ENCODE results near the gene AGBL4.

AGBL4 gene

DNA sequence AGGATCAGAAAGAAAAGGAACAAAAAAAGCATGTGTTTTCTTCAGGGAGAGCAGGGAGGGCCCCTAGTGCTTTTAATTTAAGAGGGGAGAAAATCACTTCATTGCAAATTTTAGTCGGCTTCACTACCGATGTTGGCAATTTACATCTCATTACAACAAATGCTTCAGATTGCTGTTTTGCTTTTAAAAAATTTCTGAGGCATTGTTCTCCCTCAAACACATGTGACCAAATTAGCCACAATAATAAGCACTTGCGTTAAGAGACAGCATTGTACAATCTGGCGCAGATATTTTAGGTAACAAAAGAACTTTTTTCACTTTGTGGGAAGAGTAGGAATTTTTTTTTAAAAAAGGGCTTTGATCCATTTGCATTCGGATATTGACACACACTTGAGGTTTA is 1276.8 kb downstream of the AGBL4 start:
- no peak for DNase-seq

DNA sequence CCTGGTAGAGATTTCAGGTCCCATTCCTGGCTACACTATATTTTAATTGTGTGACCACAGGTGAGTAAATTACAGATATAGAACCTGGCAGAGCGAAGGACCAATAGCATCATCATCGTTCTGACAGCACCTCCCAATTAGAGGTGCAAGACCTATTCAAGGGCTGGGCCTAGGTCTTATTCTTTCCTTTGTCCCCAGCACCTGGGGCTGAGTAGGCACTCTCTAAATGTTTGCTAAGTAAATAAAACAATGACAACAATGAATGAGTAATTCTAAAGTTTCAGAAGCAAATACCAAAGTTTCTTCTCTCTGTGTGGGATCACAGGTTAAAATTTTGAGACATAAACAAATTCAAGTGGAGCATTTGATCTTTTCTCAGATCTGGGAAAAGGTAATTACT is 1279.7 kb downstream of the AGBL4 start:
- DNase-seq, result no peak

DNA sequence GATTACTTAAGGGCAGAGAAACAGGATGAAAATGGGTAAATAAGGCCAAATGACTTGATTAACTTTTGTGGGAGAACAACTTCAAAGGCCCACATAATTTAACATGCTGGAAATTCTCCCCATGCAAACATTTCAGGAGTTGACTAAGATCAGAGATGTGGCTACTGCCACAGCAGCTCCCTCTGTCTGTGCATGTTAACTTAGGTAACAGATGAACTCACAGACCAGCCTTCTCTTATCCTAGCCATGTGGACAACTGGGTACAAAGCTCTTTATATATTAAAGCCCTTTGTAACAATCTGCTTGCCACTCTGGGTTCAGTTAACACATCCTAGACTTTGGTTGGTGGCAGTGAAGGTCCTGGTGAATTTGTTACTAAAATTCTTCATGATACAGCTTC is 1280.3 kb downstream of the AGBL4 start:
- DNase-seq, result no peak

DNA sequence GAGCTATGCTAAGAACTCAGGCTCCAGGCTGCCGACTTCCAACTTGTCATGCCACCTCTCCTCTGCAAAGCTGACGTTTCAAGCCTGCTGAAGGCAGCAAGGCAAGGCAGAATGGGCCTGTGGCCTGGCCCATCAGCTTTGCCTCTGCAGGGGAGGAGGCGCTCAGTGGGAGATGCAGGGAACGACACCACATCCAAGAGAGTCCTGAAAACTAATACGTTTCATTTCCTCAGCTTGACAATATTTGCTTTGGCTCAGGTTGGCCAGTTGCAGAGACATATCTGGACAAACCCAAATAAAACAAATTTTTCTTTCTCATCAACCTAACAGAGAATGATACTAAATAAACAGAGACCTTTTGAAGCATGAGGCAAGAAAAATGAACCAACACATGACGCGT is 1282.4 kb downstream of the AGBL4 start:
- DNase-seq, result no peak

- DNase-seq, result no peak
These were observed 1283.1 kb downstream of the AGBL4 start for GRCh38 chr1:48740621-48741020.

GRCh38 chr1:48739091-48739490 is 1284.7 kb downstream of the AGBL4 start:
- DNase-seq, result no peak

DNA sequence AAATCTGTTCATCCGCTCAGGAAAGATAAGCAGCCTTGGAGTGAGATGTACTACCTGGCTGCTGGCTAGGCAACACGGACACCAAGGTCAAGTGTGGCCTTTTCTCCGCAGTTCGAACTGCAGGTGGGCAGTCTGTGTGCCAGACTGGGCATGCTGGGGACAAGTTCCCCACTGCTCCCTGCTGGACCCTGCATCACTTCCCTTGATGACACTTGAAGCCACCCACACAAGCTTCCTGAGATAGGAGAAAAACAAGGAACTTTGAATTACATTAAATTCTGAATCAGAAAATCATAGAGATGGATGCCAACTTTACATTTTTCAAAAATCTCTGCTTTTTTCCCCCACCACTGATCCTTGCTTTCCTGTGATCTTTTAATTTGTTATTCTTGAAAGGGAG is 1285.4 kb downstream of the AGBL4 start:
- DNase-seq, result no peak

GRCh38 chr1:48735796-48736195 is 1288.0 kb downstream of the AGBL4 start:
- no peak for DNase-seq

DNA sequence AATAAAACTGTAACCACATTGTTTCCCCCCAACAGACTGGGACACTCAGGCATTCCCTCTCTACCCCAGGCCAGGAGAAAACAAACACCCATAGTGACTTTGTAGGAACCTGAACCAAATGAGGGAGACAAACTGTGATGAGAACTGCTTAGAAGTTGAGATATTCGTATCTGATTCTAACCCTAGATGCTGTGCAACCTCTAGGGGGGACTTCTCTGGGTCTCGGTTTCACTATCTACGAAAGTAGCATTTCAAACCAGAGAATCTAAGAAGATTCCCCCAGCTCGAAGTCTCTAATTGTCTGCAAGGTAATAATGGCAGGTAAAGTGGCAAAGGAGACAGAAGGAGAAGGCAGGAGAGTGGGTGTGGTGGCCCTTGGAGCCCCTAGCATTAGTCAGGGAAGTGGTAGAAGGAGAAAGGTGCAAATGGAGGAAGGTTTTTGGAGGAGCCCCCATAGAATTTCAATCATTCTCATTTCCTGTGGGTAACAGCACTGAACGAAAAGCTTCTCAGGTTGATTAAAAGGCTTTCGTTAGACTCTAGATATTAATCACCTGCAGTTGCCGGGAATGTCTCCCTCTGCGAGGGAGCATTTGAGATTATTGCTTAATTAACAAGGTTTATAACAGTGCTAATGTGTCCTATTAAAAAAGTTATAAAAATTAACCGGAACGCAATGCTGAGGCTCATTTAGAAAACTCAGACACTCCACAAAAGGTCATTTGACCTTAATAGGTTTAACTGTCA is 1293.4 kb downstream of the AGBL4 start:
- no peak for DNase-seq

GRCh38 chr1:48728584-48728983 is 1295.2 kb downstream of the AGBL4 start:
- no peak for DNase-seq

DNA sequence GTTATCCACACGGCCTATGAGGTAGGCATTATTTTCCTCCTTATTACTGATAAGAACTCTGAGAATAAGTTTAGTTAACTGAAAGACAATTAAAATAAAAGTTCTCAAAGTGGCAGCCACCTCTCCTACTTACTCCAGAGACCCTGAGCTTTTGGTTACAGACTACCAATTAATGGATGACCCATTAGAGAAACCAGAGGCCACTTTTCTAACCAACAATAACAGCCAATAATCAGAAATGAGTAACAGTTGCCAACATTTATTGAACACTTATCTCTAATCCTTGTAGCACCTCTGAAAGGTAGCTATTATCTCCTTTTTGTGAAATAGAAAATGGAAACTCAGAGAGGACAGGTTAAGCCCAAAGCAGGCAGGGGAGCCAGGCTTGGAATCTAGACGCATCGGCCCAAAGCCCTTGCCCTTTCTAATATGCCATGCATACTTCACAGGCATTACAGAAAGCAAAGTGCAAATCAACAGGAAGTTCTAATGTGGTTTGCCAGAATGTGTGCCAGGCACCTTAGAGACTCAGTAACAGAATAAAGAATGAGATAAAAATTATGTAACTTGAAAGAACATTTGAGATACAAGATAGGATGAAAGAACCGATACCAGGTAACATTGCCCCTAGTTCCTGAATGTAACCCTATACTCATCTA is 1297.1 kb downstream of the AGBL4 start:
- no peak for DNase-seq

DNA sequence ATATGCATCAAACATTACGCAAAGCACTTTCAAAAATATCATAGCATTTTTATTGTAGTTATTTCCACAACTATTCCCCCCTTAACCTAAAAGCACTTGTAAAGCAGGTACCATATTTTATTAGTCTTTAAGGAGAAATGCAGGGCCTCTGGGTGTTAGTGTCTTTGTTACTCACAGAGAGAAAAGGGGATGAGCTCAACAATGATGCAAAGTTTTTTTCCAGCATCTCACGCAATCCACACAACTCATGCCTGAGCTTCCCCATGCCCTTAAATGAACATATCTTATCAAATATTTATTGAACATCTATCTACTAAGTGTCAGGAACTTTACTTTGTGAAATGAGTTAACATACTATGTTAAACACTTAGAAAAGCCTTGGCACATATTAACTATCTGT is 1297.6 kb downstream of the AGBL4 start:
- no peak for DNase-seq

DNA sequence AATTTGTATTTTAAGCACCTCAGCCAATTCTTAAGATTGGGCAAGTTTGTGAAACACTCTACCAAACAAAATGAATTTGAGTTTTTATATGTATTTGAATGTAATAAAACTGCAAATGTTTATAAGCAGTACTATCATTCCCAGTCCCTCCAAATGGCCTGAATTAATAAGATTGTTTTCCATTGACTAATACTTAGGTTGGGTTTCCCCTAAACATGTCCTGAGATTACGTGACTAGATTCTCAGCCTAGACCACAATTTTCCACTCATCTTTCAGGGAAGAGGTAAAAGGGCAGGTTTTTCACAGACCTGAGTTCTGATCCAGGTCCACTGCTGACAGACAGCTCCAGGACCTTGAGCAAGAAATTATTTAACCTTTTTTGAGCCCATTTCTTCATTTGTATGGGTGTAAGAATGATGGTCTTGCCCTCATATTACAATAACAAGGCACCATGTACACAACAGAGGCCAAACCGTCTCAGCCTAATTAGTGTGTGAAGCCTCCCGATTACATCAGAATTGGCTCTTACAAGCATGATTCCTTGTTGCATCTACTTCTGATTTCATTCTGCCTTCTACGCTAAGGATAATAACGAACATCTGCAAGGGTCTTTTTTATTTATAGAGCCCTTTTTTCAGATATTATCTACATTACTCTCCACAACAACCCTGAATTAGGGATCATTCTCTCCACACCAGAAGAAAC is 1298.3 kb downstream of the AGBL4 start:
- no peak for DNase-seq

GRCh38 chr1:48720929-48721328 is 1302.8 kb downstream of the AGBL4 start:
- DNase-seq, result no peak

GRCh38 chr1:48718705-48719104 is 1305.0 kb downstream of the AGBL4 start:
- DNase-seq, result no peak

DNA sequence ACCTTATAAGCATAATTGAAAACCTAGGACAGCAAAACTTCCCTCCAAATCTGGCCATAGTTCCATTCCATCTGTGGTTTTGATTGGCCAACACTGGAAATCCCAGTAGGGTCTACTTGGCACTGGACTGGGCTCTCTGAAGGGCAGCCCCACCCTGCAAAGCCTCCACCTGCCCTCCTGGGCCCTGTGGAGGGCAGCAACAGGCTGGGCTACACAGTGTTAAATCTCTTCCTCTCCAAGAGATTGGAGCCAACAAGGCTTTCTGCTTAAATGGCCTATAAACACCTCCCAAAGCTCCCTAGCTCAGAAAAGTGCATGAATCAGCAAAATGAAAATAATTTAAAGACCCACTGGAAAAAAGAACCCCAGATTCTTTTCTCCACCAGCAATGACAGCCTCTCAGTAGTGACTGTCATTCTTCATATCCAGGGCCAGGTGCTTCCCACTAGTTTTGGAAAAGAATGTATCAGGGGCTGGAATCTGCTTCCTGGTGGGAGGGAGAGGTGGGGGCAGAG is 1305.6 kb downstream of the AGBL4 start:
- no peak for DNase-seq

DNA sequence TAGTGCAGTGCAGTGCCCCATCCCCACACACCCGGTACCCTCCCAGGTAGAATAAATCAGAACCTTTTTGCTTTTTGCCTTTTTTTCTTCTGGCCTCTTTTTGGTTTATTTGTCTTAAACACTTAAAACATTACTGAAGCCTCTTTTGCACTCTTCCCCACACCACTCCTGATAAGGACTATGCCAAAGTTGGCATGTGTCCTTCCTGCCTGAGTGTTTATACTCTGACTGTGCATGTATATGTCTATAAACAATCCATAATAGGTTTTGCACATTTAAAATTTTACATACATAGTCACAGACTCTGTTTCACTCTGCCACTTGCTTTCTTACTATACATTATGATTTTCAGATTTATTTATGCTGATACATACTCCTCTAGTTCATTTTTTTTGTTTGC is 1306.7 kb downstream of the AGBL4 start:
- no peak for DNase-seq

DNA sequence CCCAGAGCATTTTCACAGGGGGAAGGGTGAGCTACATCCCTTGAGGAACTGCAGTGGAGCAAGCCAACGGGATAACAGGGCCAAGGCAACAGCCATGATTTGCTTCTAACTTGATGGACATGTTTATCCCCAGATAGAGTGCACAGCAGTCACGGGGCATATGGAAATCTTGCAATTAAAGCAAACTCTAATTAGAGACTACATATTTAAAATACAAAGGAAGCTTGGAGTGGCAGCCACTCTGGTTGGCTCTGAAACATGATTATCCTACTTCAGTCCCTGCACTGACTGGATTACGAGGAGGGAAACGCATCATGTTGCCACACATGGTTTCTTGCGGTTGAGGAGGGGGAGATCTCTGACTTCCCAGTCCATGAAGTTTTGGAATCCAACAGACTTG is 1307.8 kb downstream of the AGBL4 start:
- no peak for DNase-seq

- DNase-seq, result no peak
These were observed 1312.8 kb downstream of the AGBL4 start for GRCh38 chr1:48710915-48711314.

DNA sequence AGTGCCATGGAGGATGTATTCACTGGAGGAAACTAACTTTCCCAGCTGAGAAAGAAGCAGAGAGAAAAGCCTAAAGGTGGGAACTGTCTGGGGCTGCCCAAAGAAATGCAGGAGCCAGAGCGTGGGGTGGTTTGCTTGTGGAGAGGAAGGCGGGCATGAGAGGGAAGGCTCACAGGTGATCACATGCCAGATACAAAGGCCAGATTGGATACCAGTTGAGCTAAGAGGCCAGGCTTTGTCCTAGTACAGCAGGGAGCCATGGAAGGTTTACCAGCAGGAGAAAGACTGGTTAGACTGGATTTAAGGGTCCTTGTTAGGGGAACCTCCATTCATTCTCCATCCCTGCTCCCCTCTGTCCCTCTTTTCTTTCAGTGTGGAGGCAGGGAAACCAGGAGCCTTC is 1313.4 kb downstream of the AGBL4 start:
- DNase-seq, result no peak

- DNase-seq, result no peak
These were observed 1319.0 kb downstream of the AGBL4 start for GRCh38 chr1:48704736-48705135.

- no peak for DNase-seq
These were observed 1322.3 kb downstream of the AGBL4 start for GRCh38 chr1:48701445-48701844.

GRCh38 chr1:48697066-48697707 is 1326.6 kb downstream of the AGBL4 start:
- DNase-seq, result peak; percentile 49

Measured in activated CD8-positive, alpha-beta memory T cell treated with anti-CD3 and anti-CD28 coated beads, Interleukin-2, amount 50 U/mL, for 4 hours (primary cell).